ENCODE results near the gene DAPK1. TPM values are rescaled to one million over a fixed set of nuclear protein-coding genes. Genes with fewer than 3 reads are reported as not detected.

The DAPK1 gene
- total RNA-seq, 1 donor from 2014 or later, result 196 TPM

DNA sequence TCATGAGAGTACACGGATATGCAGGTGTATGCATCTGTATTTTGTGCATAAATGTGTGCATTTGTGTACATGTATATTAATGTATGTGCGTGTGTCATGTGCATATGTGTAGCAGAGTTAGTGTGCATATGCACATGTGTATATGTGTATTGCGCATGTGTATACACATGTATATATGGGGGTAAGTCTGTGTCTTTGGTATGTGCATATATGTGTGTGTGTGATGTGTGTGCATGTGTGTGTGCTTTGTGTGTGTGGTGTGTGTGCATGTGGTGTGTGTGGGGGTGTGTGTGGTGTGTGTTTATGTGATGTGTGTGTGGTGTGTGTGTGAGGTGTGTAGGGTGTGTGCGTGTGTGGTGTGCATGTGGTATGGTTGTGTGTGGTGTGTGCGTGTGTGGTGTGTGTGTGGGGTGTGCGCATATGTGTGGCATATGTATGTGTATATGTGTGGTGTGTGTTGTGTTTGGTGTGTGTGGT, 215.2 kb downstream of the DAPK1 start:
- Histone ChIP-seq H3K4me3 (no peak overlapping the region), H3K27ac (no peak overlapping the region), H3K36me3 (peaks cover 16% of the 10 kb centered on the region), H3K27me3 (ENCODE audit: low read depth) (no peaks in the 10 kb centered on the region), H3K4me1 (peaks cover 32% of the 10 kb centered on the region), H3K9me3 (no peaks in the 10 kb centered on the region)
- TF ChIP-seq, protein P1, sequence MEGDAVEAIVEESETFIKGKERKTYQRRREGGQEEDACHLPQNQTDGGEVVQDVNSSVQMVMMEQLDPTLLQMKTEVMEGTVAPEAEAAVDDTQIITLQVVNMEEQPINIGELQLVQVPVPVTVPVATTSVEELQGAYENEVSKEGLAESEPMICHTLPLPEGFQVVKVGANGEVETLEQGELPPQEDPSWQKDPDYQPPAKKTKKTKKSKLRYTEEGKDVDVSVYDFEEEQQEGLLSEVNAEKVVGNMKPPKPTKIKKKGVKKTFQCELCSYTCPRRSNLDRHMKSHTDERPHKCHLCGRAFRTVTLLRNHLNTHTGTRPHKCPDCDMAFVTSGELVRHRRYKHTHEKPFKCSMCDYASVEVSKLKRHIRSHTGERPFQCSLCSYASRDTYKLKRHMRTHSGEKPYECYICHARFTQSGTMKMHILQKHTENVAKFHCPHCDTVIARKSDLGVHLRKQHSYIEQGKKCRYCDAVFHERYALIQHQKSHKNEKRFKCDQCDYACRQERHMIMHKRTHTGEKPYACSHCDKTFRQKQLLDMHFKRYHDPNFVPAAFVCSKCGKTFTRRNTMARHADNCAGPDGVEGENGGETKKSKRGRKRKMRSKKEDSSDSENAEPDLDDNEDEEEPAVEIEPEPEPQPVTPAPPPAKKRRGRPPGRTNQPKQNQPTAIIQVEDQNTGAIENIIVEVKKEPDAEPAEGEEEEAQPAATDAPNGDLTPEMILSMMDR (IDR thresholded peaks at IDR 0.05), result no peak
- intact Hi-C loops (cut with DNase I), result no loop called here
- ATAC-seq (peak in 1 of 2 donors; percentile 4), DNase-seq (no peak)

- peaks cover 10% of the 10 kb centered on the region for H3K36me3 ChIP-seq
- intact Hi-C loops (cut with DNase I), result no loop called here
- ATAC-seq, result peak; percentile 80 to 87
- TF ChIP-seq, protein P1 (IDR thresholded peaks at IDR 0.05), result no peak
- H3K4me1 ChIP-seq, result peaks cover 29% of the 10 kb centered on the region
- H3K27me3 ChIP-seq (ENCODE audit: low read depth), result no peaks in the 10 kb centered on the region
- DNase-seq, result peak; percentile 87
- H3K4me3 ChIP-seq, result no peak overlapping the region
- H3K27ac ChIP-seq, result peak overlapping the region; percentile 37
- H3K9me3 ChIP-seq, result no peaks in the 10 kb centered on the region
Measured at GRCh38 chr9:87713278-87713987, 215.8 kb downstream of the DAPK1 start.

- no peak for ATAC-seq
- intact Hi-C loops (cut with DNase I), result no loop called here
- Histone ChIP-seq H3K4me3 (no peak overlapping the region), H3K4me1 (peaks cover 29% of the 10 kb centered on the region), H3K36me3 (peaks cover 5% of the 10 kb centered on the region), H3K27ac (peak overlapping the region; percentile 37), H3K27me3 (ENCODE audit: low read depth) (no peaks in the 10 kb centered on the region), H3K9me3 (no peaks in the 10 kb centered on the region)
- TF ChIP-seq, protein P1 (IDR thresholded peaks at IDR 0.05), result no peak
- DNase-seq, result no peak
Measured at GRCh38 chr9:87713988-87714330, 216.3 kb downstream of the DAPK1 start.

- no peak overlapping the region for H3K4me3 ChIP-seq
- no peaks in the 10 kb centered on the region for H3K27me3 ChIP-seq (ENCODE audit: low read depth)
- peak overlapping the region; percentile 39 for H3K27ac ChIP-seq
- H3K9me3 ChIP-seq, result no peaks in the 10 kb centered on the region
- no peaks in the 10 kb centered on the region for H3K36me3 ChIP-seq
- TF ChIP-seq, protein P1 (IDR thresholded peaks at IDR 0.05), result no peak
- DNase-seq (no peak), ATAC-seq (peak; percentile 19 to 38)
- intact Hi-C loops (cut with DNase I), result no loop called here
- peaks cover 29% of the 10 kb centered on the region for H3K4me1 ChIP-seq
Measured at GRCh38 chr9:87714819-87715218, 217.2 kb downstream of the DAPK1 start.

DNA sequence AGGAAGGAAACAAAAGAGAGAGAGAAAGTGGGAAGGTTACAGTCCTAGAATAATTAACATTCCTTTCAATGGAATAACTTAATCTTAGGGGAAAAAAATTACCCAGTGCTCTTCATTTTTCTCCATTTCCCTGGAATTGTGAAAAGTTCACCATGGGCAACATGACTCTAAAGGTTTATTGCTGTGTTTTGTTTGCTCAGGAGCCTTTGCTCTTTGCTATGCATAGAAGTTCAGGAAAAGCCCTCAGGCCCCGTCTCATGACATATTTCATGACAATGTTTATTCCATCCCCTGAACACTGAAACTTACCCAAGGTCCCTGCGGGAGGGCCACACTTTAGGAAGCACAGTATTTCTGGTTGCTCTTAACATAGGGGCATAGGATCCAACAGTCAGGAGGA, 218.5 kb downstream of the DAPK1 start:
- H3K9me3 ChIP-seq, result no peaks in the 10 kb centered on the region
- ATAC-seq (no peak), DNase-seq (no peak)
- no peak overlapping the region for H3K27ac ChIP-seq
- H3K4me3 ChIP-seq, result no peak overlapping the region
- TF ChIP-seq, protein P1 (IDR thresholded peaks at IDR 0.05), result no peak
- no peaks in the 10 kb centered on the region for H3K27me3 ChIP-seq (ENCODE audit: low read depth)
- no peaks in the 10 kb centered on the region for H3K36me3 ChIP-seq
- intact Hi-C loops (cut with DNase I), result no loop called here
- peaks cover 29% of the 10 kb centered on the region for H3K4me1 ChIP-seq
